OCI-LY1 (cell line): ENCODE measurements around the gene MPG.

Experiments used
- H2AFZ ChIP-seq: fragments of 200-600 bp; sonication (generic), shearing (Covaris generic); 2 replicates; pipeline ENCODE4 v1.6.0; 2014; ENCODE audit warnings: antibody characterized with exemption, mild to moderate bottlenecking, low read length
- H3F3A ChIP-seq: fragments of 200-600 bp; sonication (generic), shearing (Covaris generic); 2 replicates; pipeline ENCODE4 v1.6.0; 2014; ENCODE audit warnings: mild to moderate bottlenecking, antibody characterized with exemption, low read length, moderate library complexity; ENCODE audit not compliant: insufficient read depth
- H3K27ac ChIP-seq: fragments of 200-600 bp; sonication (generic); 2 replicates; pipeline ENCODE4 v1.5.1; 2014; ENCODE audit warnings: low read length, mixed run types, mild to moderate bottlenecking, low read depth; ENCODE audit not compliant: poor library complexity, severe bottlenecking
- H3K27me3 ChIP-seq: fragments of 200-600 bp; sonication (generic); 2 replicates; pipeline ENCODE4 v1.6.0; 2014; ENCODE audit warnings: antibody characterized with exemption, mild to moderate bottlenecking, low read length, moderate library complexity; ENCODE audit not compliant: insufficient read depth
- H3K36me3 ChIP-seq: fragments of 200-600 bp; sonication (generic); 2 replicates; pipeline ENCODE4 v1.6.1; 2014; ENCODE audit warnings: mild to moderate bottlenecking, antibody characterized with exemption, low read length, moderate library complexity, mixed read lengths; ENCODE audit not compliant: insufficient read depth
- H3K4me1 ChIP-seq: fragments of 200-600 bp; sonication (generic); 2 replicates; pipeline ENCODE4 v1.5.1; 2014; ENCODE audit warnings: mild to moderate bottlenecking, low read length, moderate library complexity; ENCODE audit not compliant: insufficient read depth, severe bottlenecking
- H3K4me2 ChIP-seq: fragments of 200-600 bp; sonication (generic), shearing (Covaris generic); 2 replicates; pipeline ENCODE4 v1.6.1; 2014; ENCODE audit warnings: low read length
- H3K4me3 ChIP-seq: fragments of 200-600 bp; sonication (generic); 2 replicates; pipeline ENCODE4 v1.5.1; 2014; ENCODE audit warnings: low read length, low read depth, mild to moderate bottlenecking, mixed read lengths; ENCODE audit not compliant: poor library complexity, severe bottlenecking
- H3K79me2 ChIP-seq: fragments of 200-600 bp; shearing (Covaris generic); 2 replicates; pipeline ENCODE4 v1.6.1; 2016; ENCODE audit warnings: mixed run types, low read length, mixed read lengths; ENCODE audit not compliant: insufficient read depth
- H3K9ac ChIP-seq: fragments of 200-600 bp; sonication (generic), shearing (Covaris generic); 2 replicates; pipeline ENCODE4 v1.6.1; 2014; ENCODE audit warnings: mild to moderate bottlenecking, low read length, mixed read lengths
- H3K9me2 ChIP-seq: fragments of 200-600 bp; sonication (generic), shearing (Covaris generic); 2 replicates; pipeline ENCODE4 v1.6.1; 2014; ENCODE audit warnings: low read depth, mild to moderate bottlenecking, low read length, mixed read lengths
- H3K9me3 ChIP-seq: fragments of 200-600 bp; shearing (Covaris generic); 2 replicates; pipeline ENCODE4 v1.6.1; 2014; ENCODE audit warnings: low read length, mixed read lengths
- H4K20me1 ChIP-seq: fragments of 200-600 bp; sonication (generic), shearing (Covaris generic); 2 replicates; pipeline ENCODE4 v1.6.0; 2016; ENCODE audit warnings: mild to moderate bottlenecking, low read length; ENCODE audit not compliant: insufficient read depth
- CTCF ChIP-seq: fragments of 200-600 bp; sonication (generic), shearing (Covaris generic); IDR thresholded peaks from 2 replicates; pipeline ENCODE4 v1.5.1; 2017; ENCODE audit warnings: mild to moderate bottlenecking, antibody characterized with exemption, low read length, moderate library complexity, mixed read lengths
- EZH2 ChIP-seq: fragments of 200-600 bp; sonication (generic), shearing (Covaris generic); IDR thresholded peaks from 2 replicates; pipeline ENCODE4 v1.8.0; 2017; ENCODE audit warnings: borderline replicate concordance, mixed run types, mild to moderate bottlenecking, antibody characterized with exemption, low read length, moderate library complexity, mixed read lengths

Gene MPG

GRCh38 chr16:83060-83603, 5.1 kb downstream of the MPG start:
- H3K79me2 ChIP-seq, result no peaks in the 10 kb centered on the region
- H3K36me3 ChIP-seq, result peaks cover 39% of the 10 kb centered on the region
- H4K20me1 ChIP-seq, result no peaks in the 10 kb centered on the region
- no peak overlapping the region for H3K27ac ChIP-seq
- no peak overlapping the region for H3K4me2 ChIP-seq
- peaks cover 22% of the 10 kb centered on the region for H3K4me1 ChIP-seq
- H3K27me3 ChIP-seq, result no peaks in the 10 kb centered on the region
- H3F3A ChIP-seq, result no peaks in the 10 kb centered on the region
- TF ChIP-seq CTCF, result no peak
- TF ChIP-seq EZH2, result no peak
- H3K4me3 ChIP-seq, result no peak overlapping the region
- H2AFZ ChIP-seq, result no peak overlapping the region
- no peaks in the 10 kb centered on the region for H3K9me2 ChIP-seq
- H3K9me3 ChIP-seq, result no peaks in the 10 kb centered on the region
- H3K9ac ChIP-seq, result no peak overlapping the region

- Histone ChIP-seq H3K36me3 (peaks cover 46% of the 10 kb centered on the region), H3K27ac (peak overlapping the region; percentile 59), H3K79me2 (no peaks in the 10 kb centered on the region), H3K4me3 (no peak overlapping the region), H3F3A (no peaks in the 10 kb centered on the region), H4K20me1 (no peaks in the 10 kb centered on the region), H2AFZ (no peak overlapping the region), H3K4me1 (peaks cover 16% of the 10 kb centered on the region), H3K27me3 (no peaks in the 10 kb centered on the region), H3K9me2 (no peaks in the 10 kb centered on the region), H3K9me3 (no peaks in the 10 kb centered on the region), H3K4me2 (no peak overlapping the region), H3K9ac (no peak overlapping the region)
- TF ChIP-seq CTCF, result no peak
- no peak for TF ChIP-seq EZH2
These were observed 6.0 kb downstream of the MPG start for GRCh38 chr16:83781-84615.

- H3K4me2 ChIP-seq, result no peak overlapping the region
- TF ChIP-seq EZH2, result no peak
- TF ChIP-seq CTCF, result no peak
- H3K9ac ChIP-seq, result no peak overlapping the region
- H2AFZ ChIP-seq, result no peak overlapping the region
- no peaks in the 10 kb centered on the region for H3K79me2 ChIP-seq
- peaks cover 14% of the 10 kb centered on the region for H3K4me1 ChIP-seq
- no peaks in the 10 kb centered on the region for H3K9me3 ChIP-seq
- H3F3A ChIP-seq, result no peaks in the 10 kb centered on the region
- H3K27me3 ChIP-seq, result no peaks in the 10 kb centered on the region
- no peak overlapping the region for H3K4me3 ChIP-seq
- H4K20me1 ChIP-seq, result no peaks in the 10 kb centered on the region
- H3K9me2 ChIP-seq, result no peaks in the 10 kb centered on the region
- H3K36me3 ChIP-seq, result peaks cover 45% of the 10 kb centered on the region
- peak overlapping the region; percentile 59 for H3K27ac ChIP-seq
These were observed 6.8 kb downstream of the MPG start for GRCh38 chr16:84718-85406.
